ENCODE data around the gene CBFB. TPM values are rescaled to one million over a fixed set of nuclear protein-coding genes. Genes with fewer than 3 reads are reported as not detected.

Gene CBFB
- total and polyA plus RNA-seq, 2 experiments from 2014 or later: 26.1 to 26.9 TPM

GRCh38 chr16:67109407-67110135 is 80.6 kb downstream of the CBFB start, which contains the start of gene PHAF1:
Gene PHAF1, plus strand, starts transcription at chr16:67109941. Its CDS starts 235 bp downstream, at chr16:67110176.
- Histone ChIP-seq H3K79me2 (replicated peaks; ENCODE audit: insufficient read depth) (peaks cover 46% of the 10 kb centered on the region), H3K27ac (ENCODE audit: low read depth) (no peak within 1 kb of the TSS), H2AFZ (peak within 1 kb of the TSS; percentile 100), H3F3A (replicated peaks; ENCODE audit: low read depth) (peaks cover 6% of the 10 kb centered on the region), H3K36me3 (ENCODE audit: insufficient read depth) (no peaks in the 10 kb centered on the region), H3K4me2 (peak within 1 kb of the TSS; percentile 99), H3K4me1 (ENCODE audit: insufficient read depth) (peaks cover 10% of the 10 kb centered on the region), H3K27me3 (ENCODE audit: insufficient read depth) (peaks cover 10% of the 10 kb centered on the region; the same call in 1 of the 2 replicates), H3K9me2 (ENCODE audit: insufficient read depth) (no peaks in the 10 kb centered on the region), H3K4me3 (peak within 1 kb of the TSS; percentile 98), H4K20me1 (replicated peaks; ENCODE audit: insufficient read depth) (peaks cover 30% of the 10 kb centered on the region)
- DNase-seq (ENCODE audit: low spot score): peak; percentile 96
- H3K27me3 Mint-ChIP-seq (ENCODE audit: insufficient read depth, low read depth, poor library complexity): peaks cover 10% of the 10 kb centered on the region
- peak within 1 kb of the TSS; percentile 74 for H3K27ac Mint-ChIP-seq
- H3K4me3 Mint-ChIP-seq: peak within 1 kb of the TSS; percentile 98
- TF ChIP-seq CREB1 (CRISPR knock-in tag; IDR thresholded peaks at IDR 0.05; ENCODE audit: low read depth): 0 out of 2 replicates have a peak, but pooled peaks have one; percentile 10
- no peak for TF ChIP-seq EZH2 (IDR thresholded peaks at IDR 0.05; ENCODE audit: low read depth, unreplicated experiment)
- peak; percentile 97 for TF ChIP-seq POLR2AphosphoS5 (IDR thresholded peaks at IDR 0.05; ENCODE audit: low read depth)
- no peak for TF ChIP-seq JUNB (IDR thresholded peaks at IDR 0.05; ENCODE audit: unreplicated experiment)
- TF ChIP-seq ZNF114 (CRISPR knock-in tag; IDR thresholded peaks at IDR 0.05): no peak
- TF ChIP-seq STAT1 (IDR thresholded peaks at IDR 0.05; ENCODE audit: unreplicated experiment): no peak
- TF ChIP-seq CTCF (conservative IDR thresholded peaks at IDR 0.05; ENCODE audit: low read depth in 2 of 2): no peak
- TF ChIP-seq NANOG (IDR thresholded peaks at IDR 0.05; ENCODE audit: borderline replicate concordance): no peak
- TF ChIP-seq ZNF462 (CRISPR knock-in tag; IDR thresholded peaks at IDR 0.05): no peak
- TF ChIP-seq ETS1 (IDR thresholded peaks at IDR 0.05): peak; percentile 72; the same call in 1 of the 2 replicates
- TF ChIP-seq ZNF331 (CRISPR knock-in tag; IDR thresholded peaks at IDR 0.05; ENCODE audit: low read depth): no peak
- no peak for TF ChIP-seq EZH2phosphoT487 (IDR thresholded peaks at IDR 0.05; ENCODE audit: unreplicated experiment)
- no peak for TF ChIP-seq REST (IDR thresholded peaks at IDR 0.05; ENCODE audit: unreplicated experiment)
- no peaks in the 10 kb centered on the region; the same call in 2 of the 3 replicates for H3K9me3 Mint-ChIP-seq
- H3K4me1 Mint-ChIP-seq: peaks cover 13% of the 10 kb centered on the region; the same call in 2 of the 3 replicates
- H3K36me3 Mint-ChIP-seq (ENCODE audit: low read depth): no peaks in the 10 kb centered on the region; the same call in 2 of the 3 replicates
- peak; percentile 95 for ATAC-seq

Measured in GM23338 (cell line).